Left ventricle myocardium inferior (tissue), 1 donor: ENCODE results near the gene DIP2B. TPM values are rescaled to one million over a fixed set of nuclear protein-coding genes. Genes with fewer than 3 reads are reported as not detected.

Experiments
- DNase-seq: peaks from one replicate; pipeline ENCODE4 v3.0.0-alpha.2; 2020
- H3K27ac ChIP-seq: fragments of 200-600 bp; replicated peaks from 2 replicates; pipeline ENCODE4 v1.8.0; 2021
- H3K27me3 ChIP-seq: fragments of 200-600 bp; 2 replicates; pipeline ENCODE4 v1.8.0; 2021; ENCODE audit warnings: low read depth
- H3K36me3 ChIP-seq: fragments of 200-600 bp; 2 replicates; pipeline ENCODE4 v1.8.0; 2021
- H3K4me1 ChIP-seq: fragments of 200-600 bp; 2 replicates; pipeline ENCODE4 v1.8.0; 2021
- H3K4me3 ChIP-seq: fragments of 200-600 bp; 2 replicates; pipeline ENCODE4 v1.8.0; 2021; ENCODE audit warnings: mild to moderate bottlenecking, moderate library complexity
- H3K9me3 ChIP-seq: fragments of 200-600 bp; replicated peaks from 2 replicates; pipeline ENCODE4 v1.8.0; 2021
- intact Hi-C: fragments of 100-400 bp; cut with micrococcal nuclease; formaldehyde crosslinking; loops from one replicate; pipeline ENCODE4 v1.11.0; 2022
- total RNA-seq: library from RNA; stranded (reverse); fragmentation: NEBNext Ultra II Directional; extraction: Animal tissue kit (Norgen Biotek cat#: 25700); gene quantifications from one replicate; pipeline ENCODE4 v1.2.1, GENCODE V29; 2021
- TF ChIP-seq, protein P1 (sequence below): fragments of 200-600 bp; IDR thresholded peaks from 2 replicates; pipeline ENCODE4 v1.8.0; 2021; ENCODE audit warnings: antibody characterized with exemption, mild to moderate bottlenecking, borderline replicate concordance
- donor health status: DM: no; HTN: yes; CAD: no; lungs with severe emphysema.

DIP2B gene
- total RNA-seq, 1 donor from 2014 or later = 13.2 TPM

DNA sequence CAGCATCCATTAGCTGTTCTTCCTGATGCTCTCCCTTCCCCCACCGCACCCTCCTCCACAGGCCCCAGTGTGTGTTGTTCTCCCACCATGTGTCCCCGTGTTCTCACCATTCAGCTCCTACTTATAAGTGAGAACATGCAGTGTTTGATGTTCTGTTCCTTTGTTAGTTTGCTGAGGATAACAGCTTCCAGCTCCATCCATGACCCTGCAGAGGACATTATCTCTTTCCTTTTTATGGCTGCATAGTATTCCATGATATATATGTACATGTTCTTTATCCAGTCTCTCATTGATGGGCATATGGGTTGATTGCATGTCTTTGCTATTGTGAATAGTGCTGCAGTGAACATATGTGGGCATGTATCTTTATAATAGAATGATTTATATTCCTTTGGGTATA lies 268.1 kb downstream of the DIP2B start:
- Histone ChIP-seq H3K36me3 (peaks cover 17% of the 10 kb centered on the region), H3K27ac (no peak overlapping the region), H3K27me3 (no peaks in the 10 kb centered on the region), H3K4me3 (no peak overlapping the region), H3K4me1 (peaks cover 19% of the 10 kb centered on the region), H3K9me3 (no peaks in the 10 kb centered on the region)
- DNase-seq = no peak
- TF ChIP-seq, protein P1, sequence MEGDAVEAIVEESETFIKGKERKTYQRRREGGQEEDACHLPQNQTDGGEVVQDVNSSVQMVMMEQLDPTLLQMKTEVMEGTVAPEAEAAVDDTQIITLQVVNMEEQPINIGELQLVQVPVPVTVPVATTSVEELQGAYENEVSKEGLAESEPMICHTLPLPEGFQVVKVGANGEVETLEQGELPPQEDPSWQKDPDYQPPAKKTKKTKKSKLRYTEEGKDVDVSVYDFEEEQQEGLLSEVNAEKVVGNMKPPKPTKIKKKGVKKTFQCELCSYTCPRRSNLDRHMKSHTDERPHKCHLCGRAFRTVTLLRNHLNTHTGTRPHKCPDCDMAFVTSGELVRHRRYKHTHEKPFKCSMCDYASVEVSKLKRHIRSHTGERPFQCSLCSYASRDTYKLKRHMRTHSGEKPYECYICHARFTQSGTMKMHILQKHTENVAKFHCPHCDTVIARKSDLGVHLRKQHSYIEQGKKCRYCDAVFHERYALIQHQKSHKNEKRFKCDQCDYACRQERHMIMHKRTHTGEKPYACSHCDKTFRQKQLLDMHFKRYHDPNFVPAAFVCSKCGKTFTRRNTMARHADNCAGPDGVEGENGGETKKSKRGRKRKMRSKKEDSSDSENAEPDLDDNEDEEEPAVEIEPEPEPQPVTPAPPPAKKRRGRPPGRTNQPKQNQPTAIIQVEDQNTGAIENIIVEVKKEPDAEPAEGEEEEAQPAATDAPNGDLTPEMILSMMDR = no peak
- intact Hi-C loops = no loop called here

DNA sequence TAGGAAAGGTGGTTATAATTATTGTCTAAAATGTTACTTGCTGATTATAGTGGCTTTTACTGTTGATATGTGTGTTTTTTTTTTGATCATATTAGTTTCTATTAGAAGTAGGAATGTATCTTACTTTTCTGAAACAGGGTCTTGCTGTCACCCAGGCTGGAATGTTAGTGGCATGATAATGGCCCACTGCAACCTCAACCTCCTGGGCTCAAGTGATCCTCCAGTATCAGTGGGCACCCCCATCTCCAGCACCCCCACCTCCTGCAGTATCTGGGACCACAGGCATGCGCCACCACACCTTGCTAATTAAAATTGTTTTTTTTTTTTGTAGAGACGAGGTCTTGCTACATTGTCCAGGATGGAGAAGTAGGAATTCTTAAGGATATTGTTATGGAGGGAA lies 270.5 kb downstream of the DIP2B start:
- Histone ChIP-seq H3K27me3 (no peaks in the 10 kb centered on the region), H3K9me3 (no peaks in the 10 kb centered on the region), H3K27ac (no peak overlapping the region), H3K4me1 (no peaks in the 10 kb centered on the region), H3K4me3 (no peak overlapping the region), H3K36me3 (peaks cover 20% of the 10 kb centered on the region)
- TF ChIP-seq, protein P1 = no peak
- DNase-seq = no peak
- intact Hi-C loops = no loop called here

DNA sequence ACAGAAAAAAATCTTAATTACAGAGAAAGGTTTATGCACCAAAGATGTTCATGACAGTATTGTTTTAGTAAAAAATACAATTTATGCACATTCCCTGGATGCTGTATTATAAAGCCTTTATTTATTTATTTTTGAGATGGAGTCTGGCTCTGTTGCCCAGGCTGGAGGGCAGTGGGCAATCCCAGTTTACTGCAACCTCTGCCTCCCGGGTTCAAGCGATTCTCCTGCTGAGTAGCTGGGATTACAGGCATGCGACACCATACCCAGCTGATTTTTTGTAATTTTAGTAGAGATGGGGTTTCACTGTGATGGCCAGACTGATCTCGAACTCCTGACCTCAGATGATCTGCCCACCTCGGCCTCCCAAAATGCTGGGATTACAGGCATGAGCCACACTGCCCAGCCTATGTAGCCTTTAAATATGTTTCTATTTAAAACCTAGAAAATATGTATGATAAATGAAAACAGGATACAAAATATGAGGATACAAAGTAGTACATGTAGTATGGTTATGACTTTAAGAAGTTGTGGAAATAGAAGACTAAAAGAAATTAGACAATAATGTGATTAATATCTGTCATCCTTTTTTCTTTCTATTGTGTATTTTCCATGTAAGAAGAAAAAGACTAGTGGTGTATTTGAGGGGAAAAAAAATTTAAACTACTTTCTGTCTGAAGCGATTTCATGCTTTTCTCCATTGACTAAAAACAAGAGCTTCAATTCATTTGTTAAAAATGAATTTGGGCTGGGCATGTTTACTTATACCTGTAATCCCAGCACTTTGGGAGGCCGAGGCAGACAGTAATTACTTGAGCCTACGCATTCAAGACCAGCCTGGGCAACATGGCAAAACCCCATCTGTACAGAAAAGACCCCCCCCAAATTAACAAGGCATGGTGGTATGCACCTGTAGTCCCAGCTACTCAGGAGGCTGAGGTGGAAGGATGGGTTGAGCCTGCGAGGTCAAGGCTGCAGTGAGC lies 272.3 kb downstream of the DIP2B start:
- Histone ChIP-seq H3K36me3 (peaks cover 20% of the 10 kb centered on the region), H3K4me3 (no peak overlapping the region), H3K4me1 (no peaks in the 10 kb centered on the region), H3K27ac (no peak overlapping the region), H3K9me3 (no peaks in the 10 kb centered on the region), H3K27me3 (no peaks in the 10 kb centered on the region)
- TF ChIP-seq, protein P1 = no peak
- intact Hi-C loops = no loop called here
- no peak for DNase-seq

DNA sequence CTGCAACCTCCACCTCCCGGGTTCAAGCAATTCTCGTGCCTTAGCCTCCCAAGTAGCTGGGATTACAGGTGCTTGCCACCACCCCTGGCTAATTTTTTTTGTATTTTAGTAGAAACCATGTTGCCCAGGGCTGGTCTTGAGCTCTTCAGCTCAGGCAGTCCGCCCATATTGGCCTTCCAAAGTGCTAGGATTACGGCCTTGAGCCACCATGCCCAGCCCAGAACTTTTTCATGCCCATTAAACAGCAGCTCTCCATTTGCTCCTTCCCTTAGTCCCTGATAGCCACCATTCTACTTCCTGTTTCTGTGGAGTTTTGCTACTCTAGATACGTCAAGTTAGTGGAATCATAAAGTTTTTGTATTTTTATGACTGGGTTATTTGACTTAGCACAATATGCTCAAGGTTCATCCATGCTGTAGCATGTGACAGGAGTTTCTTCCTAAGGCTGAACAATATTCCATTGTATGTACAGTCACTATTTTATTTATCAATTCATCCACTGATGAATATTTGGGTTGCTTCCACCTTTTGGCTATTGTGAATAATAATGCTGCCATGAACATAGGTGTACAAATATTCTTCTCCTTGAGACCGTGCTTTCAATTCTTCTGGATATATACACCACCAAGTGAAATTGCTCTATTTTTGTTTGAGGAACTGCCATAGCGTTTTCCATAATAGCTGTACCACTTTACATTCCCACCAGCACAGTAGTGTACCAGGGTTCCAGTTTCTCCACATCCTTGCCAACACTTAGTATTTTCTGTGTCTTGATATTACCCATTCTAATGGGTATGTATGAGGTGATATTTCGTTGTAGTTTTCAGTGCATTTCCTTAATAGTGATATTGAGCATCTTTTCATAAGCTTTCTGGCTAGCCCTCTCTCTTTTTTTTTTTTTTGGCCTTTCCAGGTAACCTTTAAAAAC lies 274.1 kb downstream of the DIP2B start:
- H3K4me1 ChIP-seq = no peaks in the 10 kb centered on the region
- H3K27me3 ChIP-seq = no peaks in the 10 kb centered on the region
- H3K9me3 ChIP-seq = no peaks in the 10 kb centered on the region
- TF ChIP-seq, protein P1 = no peak
- no peak for DNase-seq
- no peak overlapping the region for H3K4me3 ChIP-seq
- peaks cover 21% of the 10 kb centered on the region for H3K36me3 ChIP-seq
- intact Hi-C loops = no loop called here
- H3K27ac ChIP-seq = no peak overlapping the region

DNA sequence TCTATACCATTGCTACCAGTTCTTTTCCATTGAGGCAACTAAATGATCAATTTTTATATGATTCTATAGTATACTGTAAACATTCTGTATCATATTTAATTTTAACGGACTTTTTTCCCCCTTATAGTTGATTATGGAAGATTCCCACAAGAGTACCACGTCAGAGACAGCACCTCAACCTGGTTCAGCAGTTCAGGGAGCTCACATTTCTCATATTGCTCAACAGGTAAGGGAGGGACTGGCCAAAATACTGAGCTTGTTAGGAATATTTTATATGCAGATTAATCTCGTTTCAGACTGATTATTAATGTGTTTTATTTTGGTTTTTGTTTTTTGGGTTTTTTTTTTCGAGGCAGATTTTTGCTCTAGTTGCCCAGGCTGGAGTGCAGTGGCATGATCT lies 275.2 kb downstream of the DIP2B start:
- TF ChIP-seq, protein P1 = no peak
- Histone ChIP-seq H3K9me3 (no peaks in the 10 kb centered on the region), H3K4me3 (no peak overlapping the region), H3K4me1 (no peaks in the 10 kb centered on the region), H3K27ac (no peak overlapping the region), H3K27me3 (no peaks in the 10 kb centered on the region), H3K36me3 (peaks cover 21% of the 10 kb centered on the region)
- intact Hi-C loops = no loop called here
- no peak for DNase-seq
